Left ventricle myocardium inferior (tissue), 1 donor: ENCODE results near the gene GPR180. TPM values are rescaled to one million over a fixed set of nuclear protein-coding genes. Genes with fewer than 3 reads are reported as not detected.

Experiments used
- DNase-seq: peaks from one replicate; pipeline ENCODE4 v3.0.0-alpha.2; 2020
- H3K27ac ChIP-seq: fragments of 200-600 bp; replicated peaks from 2 replicates; pipeline ENCODE4 v1.8.0; 2021
- H3K27me3 ChIP-seq: fragments of 200-600 bp; 2 replicates; pipeline ENCODE4 v1.8.0; 2021; ENCODE audit warnings: low read depth
- H3K36me3 ChIP-seq: fragments of 200-600 bp; 2 replicates; pipeline ENCODE4 v1.8.0; 2021
- H3K4me1 ChIP-seq: fragments of 200-600 bp; 2 replicates; pipeline ENCODE4 v1.8.0; 2021
- H3K4me3 ChIP-seq: fragments of 200-600 bp; 2 replicates; pipeline ENCODE4 v1.8.0; 2021; ENCODE audit warnings: mild to moderate bottlenecking, moderate library complexity
- H3K9me3 ChIP-seq: fragments of 200-600 bp; replicated peaks from 2 replicates; pipeline ENCODE4 v1.8.0; 2021
- CTCF ChIP-seq: fragments of 200-600 bp; IDR thresholded peaks from 2 replicates; pipeline ENCODE4 v1.8.0; 2021; ENCODE audit warnings: antibody characterized with exemption, mild to moderate bottlenecking, borderline replicate concordance
- intact Hi-C: fragments of 100-400 bp; cut with micrococcal nuclease; formaldehyde crosslinking; loops from one replicate; pipeline ENCODE4 v1.11.0; 2022
- total RNA-seq: library from RNA; stranded (reverse); fragmentation: NEBNext Ultra II Directional; extraction: Animal tissue kit (Norgen Biotek cat#: 25700); gene quantifications from one replicate; pipeline ENCODE4 v1.2.1, GENCODE V29; 2021
- donor health status: DM: no; HTN: yes; CAD: no; lungs with severe emphysema.

GPR180 gene
- total RNA-seq, 1 donor from 2014 or later: 3.6 TPM

GRCh38 chr13:94678845-94679244 is 77.2 kb downstream of the GPR180 start:
- TF ChIP-seq CTCF: no peak
- no peak overlapping the region for H3K4me3 ChIP-seq
- H3K27me3 ChIP-seq: peaks cover 63% of the 10 kb centered on the region
- no peaks in the 10 kb centered on the region for H3K36me3 ChIP-seq
- no peaks in the 10 kb centered on the region for H3K4me1 ChIP-seq
- no peak overlapping the region for H3K27ac ChIP-seq
- H3K9me3 ChIP-seq: no peaks in the 10 kb centered on the region
- intact Hi-C loops: no loop called here
- no peak for DNase-seq

- Histone ChIP-seq H3K4me1 (no peaks in the 10 kb centered on the region), H3K36me3 (no peaks in the 10 kb centered on the region), H3K9me3 (no peaks in the 10 kb centered on the region), H3K27ac (no peak overlapping the region), H3K4me3 (no peak overlapping the region), H3K27me3 (peaks cover 71% of the 10 kb centered on the region)
- DNase-seq: no peak
- TF ChIP-seq CTCF: no peak
- intact Hi-C loops: no loop called here
Measured at GRCh38 chr13:94679614-94680013, 78.0 kb downstream of the GPR180 start.

GRCh38 chr13:94682229-94682628 is 80.6 kb downstream of the GPR180 start:
- Histone ChIP-seq H3K36me3 (no peaks in the 10 kb centered on the region), H3K27ac (no peak overlapping the region), H3K4me3 (no peak overlapping the region), H3K27me3 (peaks cover 70% of the 10 kb centered on the region), H3K4me1 (no peaks in the 10 kb centered on the region), H3K9me3 (no peaks in the 10 kb centered on the region)
- TF ChIP-seq CTCF: no peak
- no peak for DNase-seq
- intact Hi-C loops: no loop called here

- Histone ChIP-seq H3K36me3 (no peaks in the 10 kb centered on the region), H3K9me3 (no peaks in the 10 kb centered on the region), H3K27me3 (peaks cover 72% of the 10 kb centered on the region), H3K4me1 (no peaks in the 10 kb centered on the region), H3K27ac (no peak overlapping the region), H3K4me3 (no peak overlapping the region)
- intact Hi-C loops: no loop called here
- TF ChIP-seq CTCF: no peak
- no peak for DNase-seq
Measured at GRCh38 chr13:94683409-94683808, 81.8 kb downstream of the GPR180 start.

Other genes with a start within 250 kb of the GPR180 start
- gene DCT, start 122.2 kb upstream of the GPR180 start, total RNA-seq: 0.16 TPM
- gene TGDS, start 5.7 kb upstream of the GPR180 start, total RNA-seq: 3.7 TPM
- not detected for gene SOX21, start 110.7 kb downstream of the GPR180 start, total RNA-seq